ENCODE data around the gene GRIPAP1.

- TF ChIP-seq EP300 (IDR thresholded peaks at IDR 0.05) (no peak), POLR2AphosphoS5 (IDR thresholded peaks at IDR 0.05) (no peak)
Observed at GRCh38 chrX:48983896-48984295, 18.2 kb downstream of the GRIPAP1 start.
